Immature natural killer cell (primary cell): Measurements from ENCODE around the gene SOX6. TPM values are rescaled to one million over a fixed set of nuclear protein-coding genes. Genes with fewer than 3 reads are reported as not detected.
A peak's percentile ranks its signal among the peaks of the same experiment; 100 is the strongest.

Experiments used
- DNase-seq, 3 donors: peaks; one replicate each; pipeline ENCODE4 v3.0.0; 2022; ENCODE audit warnings: mixed read lengths in 1 of 3
- H3K27ac Mint-ChIP-seq, 6 donors: one replicate each; pipeline ENCODE4 v1.8.0; 2020; ENCODE audit warnings: mixed read lengths in 6 of 6, mild to moderate bottlenecking in 5 of 6, inconsistent platforms in 4 of 6, moderate library complexity in 3 of 6
- H3K27me3 Mint-ChIP-seq, 3 donors: one replicate each; pipeline ENCODE4 v1.8.0; 2020 to 2021; ENCODE audit warnings: low read depth in 3 of 3, mild to moderate bottlenecking in 3 of 3, mixed read lengths in 3 of 3, moderate library complexity in 3 of 3, inconsistent platforms in 1 of 3
- H3K36me3 Mint-ChIP-seq, 3 donors: one replicate each; pipeline ENCODE4 v1.8.0; 2020; ENCODE audit warnings: mixed read lengths in 3 of 3, inconsistent platforms in 2 of 3, mild to moderate bottlenecking in 2 of 3
- H3K4me1 Mint-ChIP-seq, 2 donors: one replicate each; pipeline ENCODE4 v1.8.0; 2020; ENCODE audit warnings: inconsistent platforms in 2 of 2, mild to moderate bottlenecking in 2 of 2, mixed read lengths in 2 of 2, moderate library complexity in 1 of 2
- H3K4me3 Mint-ChIP-seq, 5 donors: one replicate each; pipeline ENCODE4 v1.8.0; 2020; ENCODE audit warnings: mild to moderate bottlenecking in 5 of 5, mixed read lengths in 5 of 5, inconsistent platforms in 3 of 5, moderate library complexity in 3 of 5
- H3K9me3 Mint-ChIP-seq, 6 donors: one replicate each; pipeline ENCODE4 v1.8.0; 2020; ENCODE audit warnings: mild to moderate bottlenecking in 6 of 6, mixed read lengths in 6 of 6, inconsistent platforms in 4 of 6, moderate library complexity in 3 of 6
- polyA plus RNA-seq, 3 donors: library from polyadenylated mRNA; unstranded; fragments of 300-500 nt; fragmentation: Illumina TruSeq; gene quantifications; one replicate each; pipeline ENCODE4 v1.2.3, GENCODE V29; 2021

Gene SOX6
- polyA plus RNA-seq, 3 donors from 2014 or later = not detected

DNA sequence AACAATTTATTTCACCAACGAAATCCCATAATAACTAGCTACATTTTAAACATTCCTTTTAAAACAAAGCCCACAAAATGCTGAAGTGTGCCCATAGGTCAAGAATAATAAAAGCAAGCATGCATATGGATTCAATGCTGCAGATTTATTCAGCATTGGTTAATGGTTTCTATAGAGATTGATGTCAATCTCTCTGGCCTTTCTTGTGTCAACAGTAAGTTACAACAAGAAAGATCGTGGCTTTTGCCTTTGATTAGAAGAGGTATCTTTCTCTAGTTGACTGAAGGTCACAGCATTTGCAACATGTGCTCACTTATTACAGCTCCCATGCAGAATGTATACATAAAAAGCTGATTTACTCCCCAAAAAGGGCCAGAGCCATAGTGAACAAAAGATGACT lies 1.4 kb upstream of the SOX6 start:
- Mint-ChIP-seq H3K27me3 (peaks cover 0 to 4% (median 2%) of the 10 kb centered on the region in 3 donors), H3K4me1 (no peaks in the 10 kb centered on the region), H3K9me3 (peaks cover 2 to 30% (median 7%) of the 10 kb centered on the region in 6 donors), H3K4me3 (no peak overlapping the region), H3K27ac (no peak overlapping the region), H3K36me3 (no peaks in the 10 kb centered on the region)
- no peak for DNase-seq

DNA sequence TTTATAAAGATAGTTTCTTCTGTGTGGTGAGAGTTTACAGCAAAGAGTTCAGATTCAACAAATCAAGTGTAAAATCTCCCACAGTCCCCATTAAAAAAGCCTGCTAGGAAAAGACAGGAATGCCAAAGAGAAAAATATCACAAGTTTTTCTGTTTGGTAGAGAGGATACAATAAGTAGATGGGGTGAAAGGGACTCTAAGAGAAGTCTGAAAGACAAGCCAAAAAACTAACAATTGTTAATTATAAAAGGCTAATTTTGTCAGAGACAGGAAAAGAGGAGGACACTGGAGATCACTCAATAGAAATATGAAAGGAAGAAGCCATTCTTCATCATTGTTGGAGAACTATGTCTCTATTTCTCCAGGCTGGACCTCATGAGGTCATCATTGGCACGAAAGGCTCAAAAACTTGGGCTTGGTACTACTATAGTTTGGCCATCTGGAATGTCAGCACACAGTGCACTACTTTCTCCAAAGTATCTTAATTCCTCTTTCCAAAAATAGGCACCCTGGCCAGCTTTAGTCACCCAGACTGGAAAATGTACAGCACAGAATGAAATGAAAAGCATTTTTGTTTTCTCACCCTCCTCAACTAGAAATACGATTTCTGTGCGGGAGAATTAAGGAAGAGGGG lies 531 bp upstream of the SOX6 start:
- peaks cover 2 to 22% (median 6%) of the 10 kb centered on the region in 6 donors for H3K9me3 Mint-ChIP-seq
- no peak overlapping the region for H3K4me3 Mint-ChIP-seq
- no peaks in the 10 kb centered on the region for H3K4me1 Mint-ChIP-seq
- peaks cover 0 to 4% (median 2%) of the 10 kb centered on the region in 3 donors for H3K27me3 Mint-ChIP-seq
- H3K36me3 Mint-ChIP-seq = no peaks in the 10 kb centered on the region
- no peak overlapping the region for H3K27ac Mint-ChIP-seq
- no peak for DNase-seq

DNA sequence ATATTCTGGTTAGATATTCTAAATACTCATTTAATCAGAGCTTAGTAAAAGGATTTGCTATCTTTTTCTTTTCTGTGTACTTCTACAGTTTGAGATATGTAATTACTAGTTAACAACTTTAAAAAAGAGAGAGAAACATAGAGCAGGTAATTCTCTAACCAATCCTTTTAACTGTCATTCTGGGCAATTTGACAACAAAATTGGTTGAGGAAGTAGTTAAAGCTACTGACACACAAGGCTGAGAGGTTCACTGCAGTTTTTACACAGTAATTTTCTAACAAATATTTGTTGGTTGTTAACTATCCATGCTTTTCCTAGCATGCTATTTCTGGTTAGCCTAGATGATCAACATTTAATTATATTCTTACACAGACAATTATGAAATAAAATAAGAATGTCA lies 3.6 kb downstream of the SOX6 start:
- DNase-seq = no peak
- no peak overlapping the region for H3K4me3 Mint-ChIP-seq
- H3K36me3 Mint-ChIP-seq = no peaks in the 10 kb centered on the region
- peaks cover 1 to 16% (median 4%) of the 10 kb centered on the region in 6 donors for H3K9me3 Mint-ChIP-seq
- no peaks in the 10 kb centered on the region for H3K4me1 Mint-ChIP-seq
- H3K27ac Mint-ChIP-seq = no peak overlapping the region
- peaks cover 0 to 4% (median 2%) of the 10 kb centered on the region in 3 donors for H3K27me3 Mint-ChIP-seq

DNA sequence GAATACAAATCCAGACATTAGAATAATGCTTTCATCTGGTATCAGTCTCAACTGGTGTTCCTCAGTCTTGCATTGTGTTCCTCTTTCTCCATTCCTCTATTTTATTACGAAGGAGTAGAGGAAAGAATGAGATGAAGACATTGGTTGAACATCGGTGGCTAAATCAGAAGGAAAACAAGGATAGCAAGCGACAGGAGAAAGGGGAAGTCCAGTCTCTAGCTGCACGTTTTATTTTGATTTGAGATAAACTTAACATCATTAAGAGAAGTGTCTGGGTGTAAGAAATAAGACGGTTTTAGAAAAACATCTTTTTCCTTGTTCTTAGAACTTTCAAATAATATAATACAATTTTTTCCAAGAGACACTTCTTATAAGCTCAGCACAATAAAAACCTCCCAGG lies 6.2 kb downstream of the SOX6 start:
- DNase-seq = no peak
- Mint-ChIP-seq H3K4me3 (no peak overlapping the region), H3K4me1 (no peaks in the 10 kb centered on the region), H3K27ac (no peak overlapping the region), H3K36me3 (no peaks in the 10 kb centered on the region), H3K27me3 (peaks cover 0 to 2% (median 0%) of the 10 kb centered on the region in 3 donors), H3K9me3 (peaks cover 2 to 22% (median 5%) of the 10 kb centered on the region in 6 donors)

DNA sequence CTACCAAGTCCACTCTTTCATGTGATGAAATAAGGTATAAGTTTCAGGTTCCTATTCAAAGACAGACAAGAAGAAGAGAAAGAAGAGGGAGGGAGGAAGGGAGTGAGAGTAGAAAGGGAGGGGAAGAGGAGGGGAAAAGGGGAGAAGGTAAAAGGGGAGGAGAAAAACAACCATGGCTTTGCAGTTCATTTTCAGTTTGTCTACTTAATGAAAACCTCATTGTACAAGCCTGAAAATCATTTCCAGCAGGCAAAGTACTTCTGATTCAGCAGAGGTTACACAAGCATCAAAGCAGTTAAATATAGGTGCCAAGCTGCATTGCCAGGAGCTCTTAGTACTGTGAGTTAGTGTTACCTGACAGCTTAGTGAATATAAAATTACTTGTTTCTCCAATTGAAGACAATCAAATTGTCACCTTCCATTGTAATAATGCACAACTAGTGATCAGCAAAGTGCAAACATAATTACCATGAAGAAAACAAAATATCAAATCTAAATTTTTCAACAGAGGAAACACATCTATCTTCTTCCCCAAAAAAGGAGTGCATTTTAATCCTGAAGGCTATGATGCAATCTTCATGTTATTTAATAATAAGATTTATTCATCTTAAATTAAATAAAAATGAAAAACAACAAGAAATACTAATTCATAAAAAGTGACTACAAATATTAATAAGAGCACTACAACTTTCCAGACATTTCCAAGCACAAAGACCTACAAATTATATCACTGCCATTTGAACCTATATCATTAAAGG lies 8.2 kb downstream of the SOX6 start:
- Mint-ChIP-seq H3K27ac (no peak overlapping the region), H3K27me3 (peaks cover 0 to 2% (median 0%) of the 10 kb centered on the region in 3 donors), H3K36me3 (no peaks in the 10 kb centered on the region), H3K4me3 (no peak overlapping the region), H3K4me1 (no peaks in the 10 kb centered on the region), H3K9me3 (peaks cover 0 to 19% (median 5%) of the 10 kb centered on the region in 6 donors)
- DNase-seq = no peak

DNA sequence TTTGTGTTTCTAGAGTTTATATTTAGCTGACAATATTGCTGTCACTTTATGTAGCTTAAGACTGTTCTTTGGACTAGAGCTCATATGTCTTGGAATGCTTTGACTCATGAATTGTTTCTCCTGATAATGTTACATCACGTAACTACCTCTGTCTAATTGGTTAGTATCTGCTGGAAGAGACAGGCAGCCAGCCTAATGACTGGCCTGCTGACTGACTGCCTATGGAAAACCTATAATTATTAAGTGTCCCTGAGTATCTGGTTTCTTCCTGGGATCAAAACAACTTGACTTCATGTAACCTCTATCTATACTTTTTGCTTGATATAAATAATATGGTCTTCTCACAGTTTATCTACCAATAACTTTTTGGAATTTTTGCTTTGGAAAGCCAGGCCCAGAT lies 9.4 kb downstream of the SOX6 start:
- no peak for DNase-seq
- Mint-ChIP-seq H3K9me3 (peaks cover 0 to 19% (median 4%) of the 10 kb centered on the region in 6 donors), H3K4me3 (no peak overlapping the region), H3K27ac (no peak overlapping the region), H3K27me3 (no peaks in the 10 kb centered on the region), H3K36me3 (no peaks in the 10 kb centered on the region), H3K4me1 (no peaks in the 10 kb centered on the region)

DNA sequence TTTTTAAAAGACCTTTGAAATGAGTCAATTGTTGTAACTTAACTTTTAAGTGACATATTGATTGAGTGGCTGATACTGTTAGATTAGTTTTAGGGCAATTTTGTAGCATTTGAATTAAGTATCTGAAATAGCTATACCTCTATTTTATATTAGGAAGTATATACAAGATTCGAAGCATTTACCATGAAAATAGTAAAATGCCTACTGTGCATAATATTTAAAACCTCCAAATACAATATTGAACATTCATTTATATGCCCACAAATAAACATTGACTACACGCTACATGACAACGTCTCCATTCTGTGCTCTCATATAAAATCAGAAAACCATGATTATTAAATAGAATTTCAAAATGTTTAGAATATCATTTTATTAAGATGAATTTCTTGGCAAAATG lies 14.5 kb downstream of the SOX6 start:
- Mint-ChIP-seq H3K36me3 (no peaks in the 10 kb centered on the region), H3K27me3 (peaks cover 0 to 2% (median 0%) of the 10 kb centered on the region in 3 donors), H3K9me3 (peaks cover 0 to 19% (median 4%) of the 10 kb centered on the region in 6 donors), H3K27ac (no peak overlapping the region), H3K4me3 (no peak overlapping the region), H3K4me1 (peaks cover 1 to 23% of the 10 kb centered on the region in 2 donors)
- DNase-seq = no peak

DNA sequence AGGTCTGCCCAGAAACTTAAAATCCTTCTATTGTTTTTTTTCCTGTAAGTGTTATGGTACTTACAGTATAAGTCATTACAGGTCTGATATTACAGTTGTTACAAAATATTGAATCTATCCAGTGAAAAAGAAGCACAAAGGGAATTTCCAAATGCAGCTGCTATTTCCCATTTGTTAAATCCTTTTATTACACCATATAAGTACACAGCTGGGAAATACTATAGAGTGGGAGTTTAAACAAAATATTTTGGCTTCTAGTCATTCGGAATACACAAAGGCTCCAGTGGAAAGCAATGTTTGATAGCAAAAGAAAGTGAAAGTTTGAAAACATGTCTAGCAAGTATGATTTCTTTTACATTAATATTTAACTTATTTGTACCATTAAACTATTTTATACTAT lies 18.0 kb downstream of the SOX6 start:
- Mint-ChIP-seq H3K27ac (no peak overlapping the region), H3K4me1 (peaks cover 7 to 36% of the 10 kb centered on the region in 2 donors), H3K36me3 (no peaks in the 10 kb centered on the region), H3K4me3 (no peak overlapping the region), H3K9me3 (peaks cover 0 to 26% (median 3%) of the 10 kb centered on the region in 6 donors), H3K27me3 (peaks cover 0 to 2% (median 0%) of the 10 kb centered on the region in 3 donors)
- DNase-seq = no peak

DNA sequence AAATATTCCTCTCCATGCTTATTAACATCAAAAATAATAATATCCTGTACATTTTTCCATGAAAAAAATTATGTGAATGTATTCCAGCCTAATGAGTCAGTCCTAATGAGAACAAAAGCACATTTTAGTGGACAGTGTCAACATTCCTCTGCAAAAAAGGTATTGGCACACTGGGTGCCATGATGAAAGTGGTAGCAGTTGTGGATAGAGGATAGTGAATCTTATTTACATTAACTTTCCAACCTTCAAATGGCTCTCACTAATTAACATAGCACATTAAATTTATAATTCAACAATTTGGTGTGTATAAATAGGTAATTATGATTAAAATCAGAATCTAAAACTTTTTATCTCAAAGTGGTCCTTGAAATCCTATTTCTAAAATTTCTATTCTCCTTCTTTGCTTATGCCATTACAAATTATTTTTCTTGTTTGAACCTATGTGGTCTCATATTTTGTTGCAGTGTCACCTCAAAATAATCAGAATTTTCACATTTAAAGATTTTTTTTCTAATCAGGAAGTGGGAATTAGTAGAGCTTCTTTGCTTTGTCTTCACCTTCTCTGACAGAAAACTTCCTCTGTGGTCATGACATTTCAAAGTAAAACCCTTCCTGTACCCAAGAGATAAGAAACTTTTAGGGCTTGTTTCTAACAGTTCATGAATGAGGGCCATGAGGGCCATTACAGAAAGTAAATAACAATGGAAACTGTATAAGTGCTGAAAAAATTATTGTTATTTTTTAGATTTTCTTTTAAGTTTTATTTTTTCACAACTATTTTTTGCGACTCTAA lies 18.7 kb downstream of the SOX6 start:
- Mint-ChIP-seq H3K27ac (no peak overlapping the region), H3K27me3 (peaks cover 0 to 2% (median 0%) of the 10 kb centered on the region in 3 donors), H3K4me1 (peaks cover 7 to 36% of the 10 kb centered on the region in 2 donors), H3K9me3 (peaks cover 0 to 26% (median 3%) of the 10 kb centered on the region in 6 donors), H3K4me3 (no peak overlapping the region), H3K36me3 (no peaks in the 10 kb centered on the region)
- no peak for DNase-seq

DNA sequence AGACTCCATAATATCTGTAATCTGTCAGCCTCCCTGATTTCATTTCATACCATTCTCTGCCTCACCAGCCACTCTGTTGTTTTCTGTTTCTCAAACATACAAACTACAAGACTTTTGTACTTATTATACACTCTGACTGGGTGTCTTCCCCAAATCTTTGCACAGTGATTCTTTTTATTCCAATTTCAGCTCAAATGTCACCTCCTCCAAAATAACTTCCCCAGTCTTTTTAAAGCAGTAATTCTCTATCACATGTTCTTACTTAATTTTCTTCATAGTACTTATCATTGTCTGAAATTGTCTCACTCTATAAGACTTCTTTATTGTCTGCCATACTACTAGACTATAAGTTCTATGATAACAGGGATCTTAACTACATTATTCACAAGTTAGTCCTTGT lies 19.6 kb downstream of the SOX6 start:
- peaks cover 0 to 2% (median 0%) of the 10 kb centered on the region in 3 donors for H3K27me3 Mint-ChIP-seq
- no peak overlapping the region for H3K4me3 Mint-ChIP-seq
- no peak for DNase-seq
- H3K36me3 Mint-ChIP-seq = no peaks in the 10 kb centered on the region
- H3K9me3 Mint-ChIP-seq = peaks cover 0 to 28% (median 3%) of the 10 kb centered on the region in 6 donors
- H3K27ac Mint-ChIP-seq = no peak overlapping the region
- peaks cover 7 to 36% of the 10 kb centered on the region in 2 donors for H3K4me1 Mint-ChIP-seq

DNA sequence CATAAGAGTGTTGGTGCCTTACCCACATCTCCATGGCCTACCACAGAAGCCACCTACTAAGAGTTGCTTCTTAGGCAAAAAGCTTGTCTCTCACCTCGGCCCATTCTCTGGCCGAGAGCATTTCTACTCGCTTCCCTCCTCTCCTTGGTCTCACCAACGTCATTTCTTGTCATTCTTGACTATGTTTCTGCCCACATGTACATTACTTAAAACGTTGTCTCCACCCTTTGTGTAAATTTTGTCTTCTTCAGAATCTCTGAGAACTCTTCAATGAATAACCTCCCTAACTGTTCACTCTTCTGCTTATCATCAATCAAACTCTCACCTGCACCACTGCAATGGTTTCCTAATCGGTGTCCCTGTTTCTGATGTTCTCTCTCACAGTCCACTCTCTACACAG lies 20.1 kb downstream of the SOX6 start:
- Mint-ChIP-seq H3K27me3 (peaks cover 0 to 2% (median 0%) of the 10 kb centered on the region in 3 donors), H3K36me3 (no peaks in the 10 kb centered on the region), H3K27ac (no peak overlapping the region), H3K4me1 (peaks cover 7 to 36% of the 10 kb centered on the region in 2 donors), H3K4me3 (peak overlapping the region in 1 of 5 donors; percentile 0), H3K9me3 (peaks cover 0 to 29% (median 2%) of the 10 kb centered on the region in 6 donors)
- peak in 2 of 3 donors; percentile 12 to 26 for DNase-seq

DNA sequence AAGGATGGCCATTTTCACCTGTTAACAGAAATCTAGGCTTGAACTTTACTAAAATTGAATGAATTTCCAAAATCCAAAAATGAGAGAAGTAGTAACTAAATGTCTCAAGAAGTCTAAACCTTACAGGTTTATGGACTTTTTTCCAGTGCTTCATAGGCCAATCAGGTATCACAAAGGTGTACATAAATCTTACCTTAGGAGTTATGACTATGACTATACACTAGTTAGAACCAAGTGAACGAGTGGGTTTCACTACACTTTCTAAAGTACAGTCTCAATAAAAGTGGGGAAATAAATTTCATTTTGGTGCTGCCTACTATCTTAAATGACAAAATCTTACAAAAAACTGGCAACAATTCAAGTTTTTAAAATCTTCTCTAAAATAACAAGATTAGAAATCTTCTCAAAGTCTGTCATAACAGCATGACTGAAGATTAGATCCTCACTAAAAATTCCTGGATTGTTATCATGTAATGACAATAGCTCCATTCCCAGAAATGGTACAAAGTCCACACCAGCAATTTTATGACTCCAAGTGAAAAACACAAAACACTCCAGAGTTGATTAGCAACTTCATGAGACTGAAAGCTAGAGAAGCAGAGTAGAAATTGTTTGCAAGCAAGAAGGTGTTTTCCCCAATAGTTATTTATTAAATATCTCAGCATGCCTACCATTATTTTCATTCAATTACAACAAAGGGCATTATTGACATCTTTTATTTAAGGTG lies 20.9 kb downstream of the SOX6 start:
- H3K27ac Mint-ChIP-seq = no peak overlapping the region
- no peaks in the 10 kb centered on the region for H3K36me3 Mint-ChIP-seq
- H3K4me3 Mint-ChIP-seq = no peak overlapping the region
- H3K27me3 Mint-ChIP-seq = peaks cover 0 to 2% (median 0%) of the 10 kb centered on the region in 3 donors
- H3K4me1 Mint-ChIP-seq = peaks cover 7 to 36% of the 10 kb centered on the region in 2 donors
- peaks cover 0 to 27% (median 2%) of the 10 kb centered on the region in 6 donors for H3K9me3 Mint-ChIP-seq
- DNase-seq = no peak

DNA sequence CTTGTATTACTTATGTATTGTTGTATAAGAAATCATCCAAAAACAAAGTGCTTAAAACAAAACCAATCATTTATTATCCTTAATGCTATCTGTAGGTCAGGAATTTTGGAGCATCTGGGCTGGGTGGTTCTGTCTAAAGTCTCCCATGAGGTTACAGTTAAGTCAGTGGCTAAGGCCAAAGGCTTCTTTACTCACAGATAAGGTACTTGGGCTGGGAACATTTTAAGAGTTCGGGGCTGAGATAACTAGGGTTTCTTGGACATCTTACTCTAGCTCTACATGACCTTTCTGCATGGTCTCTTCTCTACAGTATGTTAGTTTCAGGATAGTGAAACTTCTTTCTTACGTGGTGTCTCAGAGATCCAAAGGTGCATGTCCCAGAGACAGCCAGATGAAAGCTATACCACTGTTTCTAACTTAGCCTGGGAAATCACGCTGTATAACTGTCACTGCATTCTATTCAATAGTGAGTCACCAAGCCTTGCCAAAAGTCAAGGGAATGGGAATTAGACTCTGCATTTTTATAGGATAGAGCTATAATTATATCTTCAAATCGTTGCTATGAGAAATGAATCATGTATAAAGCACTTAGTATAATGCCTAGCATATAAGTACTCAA lies 29.6 kb downstream of the SOX6 start:
- Mint-ChIP-seq H3K4me1 (no peaks in the 10 kb centered on the region), H3K36me3 (no peaks in the 10 kb centered on the region), H3K4me3 (no peak overlapping the region), H3K27ac (no peak overlapping the region), H3K9me3 (peaks cover 6 to 35% (median 10%) of the 10 kb centered on the region in 6 donors), H3K27me3 (no peaks in the 10 kb centered on the region)
- no peak for DNase-seq
